H1 (cell line): ENCODE measurements around the gene MDC1. TPM values are rescaled to one million over a fixed set of nuclear protein-coding genes. Genes with fewer than 3 reads are reported as not detected.

ENCODE experiments used
- CTCF ChIA-PET: fragments of 300-600 bp; sonication (Branson Sonifier 250); formaldehyde crosslinking; loops from one replicate; lab custom pipeline; 2021; ENCODE audit not compliant: partially characterized antibody; lab: Charles Lee
- POLR2A ChIA-PET: fragments of 300-600 bp; sonication (Branson Sonifier 250); formaldehyde crosslinking; loops from one replicate; lab custom pipeline; 2021; ENCODE audit warnings: inconsistent platforms; ENCODE audit not compliant: partially characterized antibody; lab: Charles Lee
- DNase-seq, 2 experiments: peaks; one replicate each; pipeline versions ENCODE4 v3.0.0 to v3.0.0-alpha.2; 2010 to 2022; ENCODE audit warnings: low spot score in 2 of 2, low read depth in 1 of 2, mixed read lengths in 1 of 2
- FAIRE-seq: peaks from 2 replicates; lab custom pipeline; 2011; peaks lifted over from hg19 to GRCh38; lab: Jason Lieb, UNC
- H2AFZ ChIP-seq: 2 replicates; pipeline ENCODE4 v1.8.1; 2012; ENCODE audit warnings: low read length, inconsistent platforms
- H2AK5ac ChIP-seq: 2 replicates; pipeline ENCODE4 v1.6.1; 2013; ENCODE audit warnings: low read depth, low read length
- H2BK120ac ChIP-seq: replicated peaks from 2 replicates; pipeline ENCODE3; 2013; ENCODE audit warnings: low read depth, low read length, inconsistent platforms
- H2BK12ac ChIP-seq: 2 replicates; pipeline ENCODE4 v1.6.1; 2013; ENCODE audit warnings: low read depth, low read length
- H2BK15ac ChIP-seq: 2 replicates; pipeline ENCODE4 v1.6.1; 2013; ENCODE audit warnings: low read length
- H2BK20ac ChIP-seq: 2 replicates; pipeline ENCODE4 v1.6.1; 2013; ENCODE audit warnings: low read length
- H2BK5ac ChIP-seq: 2 replicates; pipeline ENCODE4 v1.6.1; 2013; ENCODE audit warnings: low read depth, low read length
- H3K14ac ChIP-seq: 2 replicates; pipeline ENCODE4 v1.6.1; 2013; ENCODE audit warnings: inconsistent platforms; ENCODE audit not compliant: insufficient read length
- H3K18ac ChIP-seq: 2 replicates; pipeline ENCODE4 v1.6.1; 2013; ENCODE audit warnings: low read length; ENCODE audit errors: extremely low read depth
- H3K23ac ChIP-seq: 2 replicates; pipeline ENCODE4 v1.6.1; 2013; ENCODE audit warnings: inconsistent platforms; ENCODE audit not compliant: insufficient read length
- H3K23me2 ChIP-seq: 2 replicates; pipeline ENCODE4 v1.6.1; 2013; ENCODE audit warnings: low read depth, low read length
- H3K27ac ChIP-seq: 2 replicates; pipeline ENCODE4 v1.6.1; 2011; ENCODE audit warnings: low read depth, low read length, inconsistent platforms
- H3K27me3 ChIP-seq, 4 experiments: replicated peaks in 1 of 4; 1 replicate in 1 of 4; 2 replicates in 3 of 4; pipeline versions ENCODE4 v1.6.1 to v1.8.1; 2011 to 2013; ENCODE audit warnings: low read length in 3 of 4, mild to moderate bottlenecking in 3 of 4, inconsistent platforms in 2 of 4, mixed read lengths in 2 of 4, moderate library complexity in 1 of 4; ENCODE audit not compliant: control insufficient read depth in 3 of 4, insufficient read depth in 3 of 4; ENCODE audit errors: extremely low read depth in 1 of 4
- H3K36me3 ChIP-seq, 4 experiments: 2 replicates each; pipeline versions ENCODE4 v1.6.1 to v1.8.1; 2011 to 2013; ENCODE audit warnings: mild to moderate bottlenecking in 4 of 4, low read length in 3 of 4, moderate library complexity in 2 of 4, control low read depth in 1 of 4, inconsistent platforms in 1 of 4; ENCODE audit not compliant: insufficient read depth in 4 of 4, control insufficient read depth in 2 of 4
- H3K4ac ChIP-seq: replicated peaks from 2 replicates; pipeline ENCODE3; 2013; ENCODE audit warnings: low read length, low read depth, mixed read lengths, inconsistent platforms; ENCODE audit not compliant: insufficient read length
- H3K4me1 ChIP-seq, 4 experiments: replicated peaks in 1 of 4; 1 replicate in 1 of 4; 2 replicates in 3 of 4; pipeline versions ENCODE4 v1.6.1 to v1.8.1; 2011 to 2013; ENCODE audit warnings: low read length in 3 of 4, inconsistent platforms in 2 of 4, mixed read lengths in 1 of 4; ENCODE audit not compliant: insufficient read depth in 4 of 4, control insufficient read depth in 3 of 4
- H3K4me2 ChIP-seq, 2 experiments: 2 replicates each; pipeline versions ENCODE4 v1.6.1 to v1.8.1; 2011 to 2013; ENCODE audit warnings: low read depth in 2 of 2, low read length in 2 of 2, control low read depth in 1 of 2, inconsistent platforms in 1 of 2, mild to moderate bottlenecking in 1 of 2; ENCODE audit not compliant: insufficient read depth in 1 of 2
- H3K4me3 ChIP-seq, 4 experiments: fragments of 200-600, 300-600 bp in 1 of 4; sonication (generic), shearing (Covaris generic), sonication (Bioruptor Twin) in 1 of 4; 2 replicates each; pipeline versions ENCODE4 v1.5.1 to v1.8.1; 2011 to 2016; ENCODE audit warnings: low read length in 4 of 4, low read depth in 3 of 4, control low read depth in 2 of 4, inconsistent platforms in 2 of 4, mild to moderate bottlenecking in 2 of 4, mixed read lengths in 1 of 4, moderate library complexity in 1 of 4; ENCODE audit not compliant: insufficient read depth in 2 of 4; ENCODE audit errors: extremely low read depth in 1 of 4
- H3K56ac ChIP-seq: replicated peaks from 2 replicates; pipeline ENCODE3; 2013; ENCODE audit warnings: low read depth, mild to moderate bottlenecking, mixed read lengths, low read length, inconsistent platforms; ENCODE audit not compliant: insufficient read length
- H3K79me1 ChIP-seq: 2 replicates; pipeline ENCODE4 v1.6.1; 2013; ENCODE audit warnings: low read depth, low read length, control low read depth
- H3K79me2 ChIP-seq, 2 experiments: 2 replicates each; pipeline versions ENCODE4 v1.6.1 to v1.8.1; 2012 to 2013; ENCODE audit warnings: low read length in 2 of 2, mild to moderate bottlenecking in 2 of 2, inconsistent platforms in 1 of 2; ENCODE audit not compliant: insufficient read depth in 2 of 2, control insufficient read depth in 1 of 2
- H3K9ac ChIP-seq, 4 experiments: replicated peaks in 1 of 4; 1 replicate in 1 of 4; 2 replicates in 3 of 4; pipeline versions ENCODE4 v1.6.1 to v1.8.1; 2011 to 2013; ENCODE audit warnings: low read depth in 3 of 4, low read length in 3 of 4, control low read depth in 2 of 4, mild to moderate bottlenecking in 2 of 4, moderate library complexity in 2 of 4, inconsistent platforms in 1 of 4; ENCODE audit errors: extremely low read depth in 1 of 4
- H3K9me3 ChIP-seq, 2 experiments: 2 replicates each; pipeline versions ENCODE4 v1.6.1 to v1.8.1; 2012 to 2013; ENCODE audit warnings: mild to moderate bottlenecking in 2 of 2, moderate library complexity in 2 of 2, control low read depth in 1 of 2, inconsistent platforms in 1 of 2, low read depth in 1 of 2, low read length in 1 of 2, mixed read lengths in 1 of 2; ENCODE audit not compliant: insufficient read depth in 2 of 2
- H4K20me1 ChIP-seq, 2 experiments: replicated peaks in 1 of 2; 2 replicates each; pipeline versions ENCODE3 to v1.8.1; 2011 to 2013; ENCODE audit warnings: inconsistent platforms in 2 of 2, low read length in 2 of 2, mild to moderate bottlenecking in 1 of 2; ENCODE audit not compliant: insufficient read depth in 2 of 2, control insufficient read depth in 1 of 2
- H4K5ac ChIP-seq: 2 replicates; pipeline ENCODE4 v1.6.1; 2013; ENCODE audit warnings: low read length, low read depth, mixed read lengths, inconsistent platforms; ENCODE audit not compliant: insufficient read length
- H4K8ac ChIP-seq: 2 replicates; pipeline ENCODE4 v1.8.0; 2013; ENCODE audit warnings: mild to moderate bottlenecking, moderate library complexity, low read length, inconsistent platforms; ENCODE audit not compliant: insufficient read depth; ENCODE audit errors: extremely low read depth
- H4K91ac ChIP-seq: replicated peaks from 2 replicates; pipeline ENCODE3; 2013; ENCODE audit warnings: low read length, mixed read lengths, inconsistent platforms; ENCODE audit not compliant: insufficient read length
- BACH1 ChIP-seq: IDR thresholded peaks from 2 replicates; pipeline ENCODE4 v1.6.1; 2012; ENCODE audit warnings: low read length, improper control_type of control experiment
- CHD2 ChIP-seq: IDR thresholded peaks from 2 replicates; pipeline ENCODE4 v1.6.1; 2012; ENCODE audit warnings: low read length, improper control_type of control experiment
- CREB1 ChIP-seq: IDR thresholded peaks from 2 replicates; pipeline ENCODE4 v1.6.1; 2012; ENCODE audit warnings: inconsistent platforms
- EGR1 ChIP-seq: IDR thresholded peaks from 2 replicates; pipeline ENCODE4 v1.6.1; 2011; ENCODE audit warnings: low read depth, low read length, borderline replicate concordance
- EZH2 ChIP-seq: fragments of 200-600 bp; sonication (generic); IDR thresholded peaks from 2 replicates; pipeline ENCODE4 v1.7.1; 2012; ENCODE audit warnings: low read depth, mild to moderate bottlenecking, moderate library complexity, low read length, inconsistent platforms; ENCODE audit not compliant: severe bottlenecking
- MAFK ChIP-seq: IDR thresholded peaks from 2 replicates; pipeline ENCODE4 v1.6.1; 2012; ENCODE audit warnings: low read depth, mild to moderate bottlenecking, improper control_type of control experiment, low read length
- MAX ChIP-seq: IDR thresholded peaks from 2 replicates; pipeline ENCODE4 v1.6.1; 2012; ENCODE audit warnings: inconsistent platforms
- POLR2AphosphoS5 ChIP-seq: IDR thresholded peaks from 2 replicates; pipeline ENCODE4 v1.6.1; 2011; ENCODE audit warnings: low read depth, low read length
- POU5F1 ChIP-seq: IDR thresholded peaks from 2 replicates; pipeline ENCODE4 v1.6.1; 2011; ENCODE audit warnings: low read depth, mild to moderate bottlenecking, low read length, moderate library complexity
- SUZ12 ChIP-seq: fragments of 200-600 bp; sonication (generic); IDR thresholded peaks from 2 replicates; pipeline ENCODE4 v1.6.1; 2012; ENCODE audit warnings: mild to moderate bottlenecking, inconsistent platforms, low read length, moderate library complexity, mixed read lengths
- TAF1 ChIP-seq: IDR thresholded peaks from 2 replicates; pipeline ENCODE4 v1.6.1; 2011; ENCODE audit warnings: mild to moderate bottlenecking, low read depth, low read length
- TAF7 ChIP-seq: optimal IDR thresholded peaks from 2 replicates; pipeline ENCODE3; 2011; ENCODE audit warnings: low read depth, mild to moderate bottlenecking, inconsistent platforms, low read length, moderate library complexity, borderline replicate concordance
- TEAD4 ChIP-seq: IDR thresholded peaks from 2 replicates; pipeline ENCODE4 v1.6.1; 2012; ENCODE audit warnings: low read depth, low read length, inconsistent platforms, mixed read lengths
- WGBS, 2 experiments: shearing (Covaris generic) in 1 of 2; methylation state at CpG; one replicate each; pipeline versions ENCODE4 v1.1.6 to v1.1.7; 2013 to 2015; ENCODE audit warnings: low lambda C conversion rate in 2 of 2, mixed read lengths in 2 of 2, inconsistent platforms in 1 of 2, low coverage in 1 of 2, missing lambda C conversion rate in 1 of 2; ENCODE audit not compliant: insufficient replicate concordance in 2 of 2, insufficient coverage in 1 of 2, insufficient read length in 1 of 2; ENCODE audit errors: extremely low coverage in 1 of 2, missing lambda C conversion rate in 1 of 2; 5-methylcytosine and 5-hydroxymethylcytosine counted together
- polyA plus RNA-seq, 7 experiments: library from polyadenylated mRNA; depleted of rRNA in 3 of 7; stranded (reverse) in 5 of 7; unstranded in 2 of 7; fragments of >200 nt in 5 of 7; fragments of 200-250 nt in 2 of 7; gene quantifications; 1 replicate in 5 of 7; 2 replicates in 1 of 7; 4 replicates in 1 of 7; pipeline versions ENCODE4 v1.2.1 to v1.2.3, GENCODE V29; 2011 to 2013; ENCODE audit warnings: missing spikeins in 2 of 7, mixed read lengths in 2 of 7
- total RNA-seq: library from RNA; stranded (reverse); fragmentation: NEBNext Ultra II Directional; extraction: Animal tissue kit (Norgen Biotek cat#: 25700); gene quantifications from 2 replicates; pipeline ENCODE4 v1.2.1, GENCODE V29; 2021

MDC1 gene
- total and polyA plus RNA-seq, 2 of the 8 experiments (the other 6 are each of a cell fraction or from before 2014, with no cell fraction given): 29.9 to 81.1 TPM

- Histone ChIP-seq H3K4me2 (no peak overlapping the region), H2BK20ac (no peak overlapping the region), H3K23me2 (peaks cover 3% of the 10 kb centered on the region; the same call in 1 of the 2 replicates), H3K9ac (no peak overlapping the region), H3K36me3 (peaks cover 30 to 53% (median 42%) of the 10 kb centered on the region in 4 experiments), H2BK15ac (no peak overlapping the region), H4K91ac (no peak overlapping the region), H3K79me2 (peaks cover 6 to 29% of the 10 kb centered on the region in 2 experiments), H4K8ac (no peak overlapping the region; the same call in 1 of the 2 replicates), H2AFZ (no peak overlapping the region), H2BK120ac (no peak overlapping the region), H3K56ac (no peak overlapping the region), H3K9me3 (no peaks in the 10 kb centered on the region), H4K20me1 (peaks cover 16 to 22% of the 10 kb centered on the region in 2 experiments), H3K23ac (no peak overlapping the region), H3K79me1 (no peaks in the 10 kb centered on the region), H2BK12ac (no peak overlapping the region), H2BK5ac (no peak overlapping the region), H3K27ac (no peak overlapping the region), H3K4me1 (peaks cover 0 to 4% (median 0%) of the 10 kb centered on the region in 4 experiments; a peak in 1 of 7 replicates), H3K27me3 (no peaks in the 10 kb centered on the region), H4K5ac (no peak overlapping the region), H3K4ac (no peak overlapping the region), H2AK5ac (no peak overlapping the region), H3K14ac (no peak overlapping the region), H3K4me3 (no peak overlapping the region), H3K18ac (no peak overlapping the region)
- DNase-seq (peak in 1 of 2 experiments; percentile 72), FAIRE-seq (no peak)
- ChIA-PET CTCF (interaction anchor here (0.6 to 11.8 kb wide), 6 partner anchors 14 to 449 kb away, joined by 3 to 147 read pairs (median 3); no protein-coding TSS in a partner anchor), POLR2A (interaction anchor here (0.7 to 35.9 kb wide), 24 partner anchors 9 to 229 kb away, joined by 3 to 732 read pairs (median 4); partner anchors contain the start of genes ATAT1, DDR1, DHX16 and FLOT1)
- 78% methylated on average over 3 of the region's 3 CpGs; no CpG with 5 or more reads in 1 of the 2 experiments for WGBS, 2 experiments
- TF ChIP-seq MAX (no peak), CHD2 (no peak), TAF7 (peak; percentile 60), SUZ12 (no peak), POU5F1 (no peak), TEAD4 (no peak), EZH2 (no peak), POLR2AphosphoS5 (peak; percentile 96), EGR1 (no peak), TAF1 (no peak), MAFK (no peak), CREB1 (no peak), BACH1 (no peak)
Observed at GRCh38 chr6:30725713-30726505, 8.8 kb upstream of the MDC1 start.
